ENCODE measurements around the gene ANO6.

The ANO6 gene

DNA sequence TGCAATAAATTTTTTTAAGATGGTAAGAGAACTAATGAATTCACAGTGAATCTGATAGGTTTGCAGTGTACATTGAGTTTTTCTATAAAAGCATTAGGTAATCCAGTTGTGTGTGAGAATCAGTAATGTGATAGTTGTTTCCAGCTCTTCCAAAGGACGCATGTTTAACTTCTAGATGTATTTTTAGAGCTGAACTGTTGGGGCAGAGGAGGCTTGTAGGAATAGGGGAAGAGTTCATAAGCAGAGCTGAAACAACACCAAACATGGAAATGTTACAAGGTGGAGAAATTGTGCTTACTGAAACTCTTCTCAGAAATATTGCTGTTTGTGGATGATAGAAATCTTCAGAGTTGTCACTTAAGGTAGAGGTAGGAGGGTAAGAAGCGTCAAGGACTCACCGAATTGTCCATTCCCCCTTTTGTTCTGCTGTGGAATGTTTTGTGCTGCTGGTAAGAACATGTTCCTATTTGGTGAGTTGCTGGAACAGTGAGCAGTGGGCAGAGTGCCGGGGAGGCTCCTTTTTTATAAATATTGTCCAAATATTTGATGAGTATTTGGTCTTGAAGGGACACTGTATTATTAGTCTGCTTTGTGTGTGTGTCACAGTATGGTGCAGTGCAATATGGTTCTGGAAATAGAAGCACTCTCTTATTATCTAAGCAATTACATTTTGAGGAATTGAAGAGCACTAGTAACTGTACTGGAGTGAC lies 76.7 kb downstream of the ANO6 start:
- no peak for DNase-seq (ENCODE audit: extremely low read depth, low read depth)
- TF ChIP-seq, protein P1, sequence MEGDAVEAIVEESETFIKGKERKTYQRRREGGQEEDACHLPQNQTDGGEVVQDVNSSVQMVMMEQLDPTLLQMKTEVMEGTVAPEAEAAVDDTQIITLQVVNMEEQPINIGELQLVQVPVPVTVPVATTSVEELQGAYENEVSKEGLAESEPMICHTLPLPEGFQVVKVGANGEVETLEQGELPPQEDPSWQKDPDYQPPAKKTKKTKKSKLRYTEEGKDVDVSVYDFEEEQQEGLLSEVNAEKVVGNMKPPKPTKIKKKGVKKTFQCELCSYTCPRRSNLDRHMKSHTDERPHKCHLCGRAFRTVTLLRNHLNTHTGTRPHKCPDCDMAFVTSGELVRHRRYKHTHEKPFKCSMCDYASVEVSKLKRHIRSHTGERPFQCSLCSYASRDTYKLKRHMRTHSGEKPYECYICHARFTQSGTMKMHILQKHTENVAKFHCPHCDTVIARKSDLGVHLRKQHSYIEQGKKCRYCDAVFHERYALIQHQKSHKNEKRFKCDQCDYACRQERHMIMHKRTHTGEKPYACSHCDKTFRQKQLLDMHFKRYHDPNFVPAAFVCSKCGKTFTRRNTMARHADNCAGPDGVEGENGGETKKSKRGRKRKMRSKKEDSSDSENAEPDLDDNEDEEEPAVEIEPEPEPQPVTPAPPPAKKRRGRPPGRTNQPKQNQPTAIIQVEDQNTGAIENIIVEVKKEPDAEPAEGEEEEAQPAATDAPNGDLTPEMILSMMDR (IDR thresholded peaks at IDR 0.05; ENCODE audit: low read depth, low read length): no peak

DNA sequence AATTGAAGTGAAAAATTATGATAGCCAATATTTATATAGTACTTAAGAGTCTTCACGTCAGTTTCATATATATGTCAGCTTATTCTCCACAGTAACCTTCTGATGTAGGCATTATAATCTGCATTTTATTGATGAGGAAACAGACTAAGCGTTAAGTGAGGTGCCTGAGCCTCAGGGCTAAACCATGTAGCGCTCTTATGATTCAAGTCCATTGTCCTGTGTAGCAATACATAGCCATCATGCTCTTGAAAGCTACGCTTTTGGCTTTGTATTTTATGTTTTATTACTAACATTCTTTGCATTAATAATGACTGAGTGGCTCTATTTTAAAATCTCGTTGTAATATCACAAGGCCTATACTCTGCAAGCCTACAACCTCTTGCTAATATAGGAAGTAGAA lies 79.0 kb downstream of the ANO6 start:
- TF ChIP-seq, protein P1 (IDR thresholded peaks at IDR 0.05; ENCODE audit: low read depth, low read length): no peak
- DNase-seq (ENCODE audit: extremely low read depth, low read depth): no peak

DNA sequence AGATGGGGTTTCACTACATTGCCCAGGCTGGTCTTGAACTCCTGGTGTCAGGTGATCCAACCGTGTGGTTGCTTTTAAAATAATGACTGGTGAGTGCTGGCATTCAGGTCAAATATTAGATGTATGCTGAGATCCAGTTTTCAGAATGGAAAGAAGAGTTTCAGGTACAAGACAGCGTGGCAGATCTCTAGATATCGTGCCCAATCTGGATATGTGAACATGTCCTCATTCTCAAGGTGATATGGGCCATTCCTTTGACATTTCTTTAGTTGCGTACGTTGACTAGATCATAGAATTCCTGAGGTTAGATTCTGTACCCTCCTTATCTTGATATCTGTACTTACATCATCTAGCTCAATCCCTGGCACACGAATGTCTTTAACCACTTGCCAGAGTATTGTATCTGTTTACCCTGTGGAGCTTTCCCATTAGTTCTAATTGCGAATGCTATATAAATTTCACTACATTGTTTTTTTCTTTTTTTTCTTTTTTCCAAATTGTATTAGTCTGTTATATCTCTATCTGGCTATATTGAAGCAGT lies 80.2 kb downstream of the ANO6 start:
- TF ChIP-seq, protein P1 (IDR thresholded peaks at IDR 0.05; ENCODE audit: low read depth, low read length): no peak

DNA sequence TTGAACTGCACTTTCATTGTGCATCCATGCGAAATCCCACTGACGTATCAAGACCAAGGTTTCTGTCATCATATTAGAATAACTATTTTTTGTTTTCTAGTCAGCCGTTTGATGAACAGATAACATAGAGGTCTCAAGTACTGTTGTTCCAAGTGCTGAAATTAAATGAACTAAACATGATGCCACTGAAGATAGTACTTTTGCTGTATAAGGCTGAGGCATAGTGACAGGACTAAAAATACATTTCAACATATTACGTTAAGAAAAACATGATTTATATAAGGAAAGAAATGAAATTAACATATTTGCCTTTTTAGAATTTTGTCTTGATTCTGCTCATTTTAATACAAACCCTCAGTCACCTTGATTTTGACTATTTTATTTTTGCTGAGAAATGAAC lies 82.2 kb downstream of the ANO6 start:
- DNase-seq (ENCODE audit: extremely low read depth, low read depth): no peak
- TF ChIP-seq, protein P1 (IDR thresholded peaks at IDR 0.05; ENCODE audit: low read depth, low read length): no peak

More for the DNA sequence above, 80.2 kb downstream of the ANO6 start:
- no peak for DNase-seq (ENCODE audit: extremely low read depth, low read depth)

DNA sequence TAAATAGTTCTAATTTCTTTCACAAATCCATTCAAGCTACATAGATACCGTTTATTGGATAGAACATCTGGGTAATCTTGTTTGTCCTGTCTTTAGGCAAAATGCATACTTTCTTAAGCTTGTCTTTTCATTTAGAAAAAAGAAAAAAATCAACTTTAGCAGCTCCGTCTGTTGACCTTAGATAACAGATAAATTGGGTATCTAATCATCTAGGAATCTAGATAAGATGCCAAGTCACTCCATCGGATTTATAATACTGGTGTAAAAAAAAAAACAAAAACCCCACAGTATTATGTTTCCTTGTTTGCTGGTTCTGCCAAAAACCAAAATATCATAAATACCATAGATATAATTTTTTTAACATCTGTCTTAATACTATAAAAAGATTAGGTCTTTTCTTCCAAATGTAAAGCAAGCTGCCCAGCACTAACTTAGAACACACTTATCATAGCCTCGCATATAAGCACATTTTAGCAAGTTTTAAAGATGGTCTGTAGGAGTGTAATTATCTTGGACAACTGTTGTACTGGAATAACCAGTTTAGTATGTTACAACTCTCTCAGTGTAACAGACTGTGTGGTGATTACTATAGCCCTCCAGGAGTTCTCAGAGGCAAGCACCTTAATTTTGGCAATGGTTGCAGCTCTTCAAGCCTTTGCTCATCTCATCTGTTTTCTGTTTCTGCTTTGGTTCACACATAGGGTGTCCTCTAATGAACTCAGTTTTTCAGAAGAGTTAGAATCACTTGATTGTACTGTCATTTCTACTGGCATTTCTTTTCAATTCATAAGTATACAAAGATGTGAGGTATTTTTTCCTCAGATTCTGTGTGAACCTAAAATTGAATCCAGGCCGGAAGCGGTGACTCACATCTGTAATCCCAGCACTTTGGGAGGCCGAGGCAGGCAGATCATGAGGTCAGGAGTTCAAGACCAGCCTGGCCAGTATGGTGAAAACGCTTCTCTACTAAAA lies 83.1 kb downstream of the ANO6 start:
- TF ChIP-seq, protein P1 (IDR thresholded peaks at IDR 0.05; ENCODE audit: low read depth, low read length): no peak
- no peak for DNase-seq (ENCODE audit: extremely low read depth, low read depth)

DNA sequence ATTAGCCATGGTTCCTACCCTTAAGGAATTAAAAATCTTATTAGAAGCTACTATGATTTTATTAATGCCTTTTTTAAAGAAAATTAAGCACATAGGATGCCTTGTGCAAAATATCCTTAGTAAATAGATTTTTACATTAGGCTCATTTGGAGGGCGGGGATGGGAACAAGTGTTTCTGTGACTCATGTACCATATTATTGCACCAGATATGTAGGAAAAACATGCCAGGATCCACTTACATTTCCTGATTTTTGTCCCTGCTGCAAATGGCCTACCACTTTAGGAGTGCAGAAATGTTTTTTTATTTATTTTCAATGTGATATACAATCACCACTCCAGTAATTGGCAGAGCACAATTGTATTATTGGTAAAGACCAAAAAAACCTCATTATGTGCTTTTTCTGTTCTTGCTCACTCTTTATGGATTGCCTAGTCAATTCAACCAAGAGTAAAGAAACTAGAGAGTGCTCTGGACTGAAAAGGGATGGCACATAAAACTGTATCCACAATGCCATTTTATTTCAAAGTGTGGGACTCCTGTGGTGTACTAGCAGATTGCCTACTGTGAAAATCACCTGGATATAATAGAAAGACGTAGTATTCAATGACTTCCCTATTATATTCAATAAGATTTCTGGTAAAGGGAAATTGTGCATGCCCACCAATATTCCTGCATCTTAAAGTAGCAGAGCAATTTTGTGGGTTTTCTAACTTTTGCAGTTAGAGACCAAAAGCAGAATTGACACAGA lies 86.9 kb downstream of the ANO6 start:
- no peak for DNase-seq (ENCODE audit: extremely low read depth, low read depth)
- TF ChIP-seq, protein P1 (IDR thresholded peaks at IDR 0.05; ENCODE audit: low read depth, low read length): no peak

Measured in AG09319 (cell line).